DMS79 treated with DMSO at 0.1 percent for 48 hours (cell line): Measurements from ENCODE around the gene PXMP2.
"Not testable (repeated sequence)": the region's sequence is repeated elsewhere in the genome, so short reads cannot be mapped to it uniquely, and the experiment has no call there.

ENCODE experiments used
- DNase-seq: peaks from one replicate; lab custom pipeline; 2025; lab: John Stamatoyannopoulos, UW

The PXMP2 gene

DNA sequence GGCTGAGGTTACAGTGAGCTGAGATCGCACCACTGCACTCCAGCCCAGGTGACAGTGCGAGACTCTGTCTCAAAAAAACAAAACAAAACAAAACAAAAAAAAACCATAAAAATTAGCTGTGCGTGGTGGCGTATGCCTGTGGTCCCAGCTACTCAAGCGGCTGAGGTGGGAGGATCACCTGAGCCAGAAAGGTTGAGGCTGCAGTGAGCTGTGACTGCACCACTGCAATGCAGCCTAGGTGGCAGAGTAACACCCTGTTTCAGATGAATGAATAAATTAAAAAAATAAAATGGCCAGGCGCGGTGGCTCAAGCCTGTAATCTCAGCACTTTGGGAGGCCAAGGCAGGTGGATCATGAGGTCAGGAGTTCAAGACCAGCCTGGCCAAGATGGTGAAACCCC lies 66.3 kb downstream of the PXMP2 start:
- not testable (repeated sequence) for DNase-seq

GRCh38 chr12:132754160-132754932 lies 67.0 kb downstream of the PXMP2 start:
- DNase-seq: no peak
